Fibroblast of skin of right biceps (primary cell): Measurements from ENCODE around the gene SPRN.
"Not testable (repeated sequence)": the region's sequence is repeated elsewhere in the genome, so short reads cannot be mapped to it uniquely, and the experiment has no call there.

ENCODE experiments used
- DNase-seq: peaks from one replicate; pipeline ENCODE4 v3.0.0-alpha.2; 2013

SPRN gene

DNA sequence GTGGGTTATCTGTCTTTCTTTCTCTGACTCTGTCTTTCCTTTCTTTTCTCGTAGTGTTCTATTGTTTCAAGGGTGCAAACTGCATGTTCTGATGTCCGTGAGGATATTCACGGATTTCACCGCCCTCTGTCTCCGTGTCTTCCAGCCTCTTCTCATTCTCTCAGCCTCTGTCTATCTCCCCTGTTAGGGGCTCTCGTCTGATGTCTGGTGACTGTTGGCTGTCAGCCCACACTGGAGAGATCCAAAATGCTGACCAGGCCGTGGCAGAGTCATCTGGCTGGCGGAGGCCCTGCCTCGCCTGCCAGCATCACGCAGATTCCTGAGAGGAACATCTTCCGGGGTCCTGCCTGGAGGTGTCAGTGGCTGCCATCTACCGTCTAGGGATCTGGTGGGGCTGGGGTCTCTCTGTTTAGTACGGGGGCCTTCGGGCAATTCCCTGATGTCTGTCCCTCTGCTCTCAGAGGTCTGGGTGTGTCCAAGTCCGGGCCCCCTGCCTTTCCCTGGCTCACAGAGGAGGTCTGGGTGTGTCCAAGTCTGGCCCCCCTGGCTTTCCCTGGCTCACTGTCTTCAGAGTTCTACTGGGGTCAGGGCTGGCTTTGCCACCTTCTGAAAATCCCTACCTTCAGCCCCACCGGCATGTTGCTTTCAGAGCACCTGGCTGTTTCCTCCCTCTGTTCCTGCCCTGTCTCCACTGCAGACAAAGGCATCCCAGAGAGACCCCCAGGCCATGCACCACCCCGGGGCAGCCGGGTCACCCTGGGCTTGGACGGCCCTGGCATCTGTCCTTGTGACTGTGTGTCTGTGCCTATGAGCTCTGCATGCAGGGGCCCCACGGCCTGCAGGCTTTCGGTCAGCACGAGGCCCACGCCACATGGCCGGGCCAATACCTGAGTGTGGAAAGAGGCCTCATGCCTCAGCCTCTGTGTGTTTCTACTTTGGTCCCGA, 15.4 kb upstream of the SPRN start:
- DNase-seq = no peak

DNA sequence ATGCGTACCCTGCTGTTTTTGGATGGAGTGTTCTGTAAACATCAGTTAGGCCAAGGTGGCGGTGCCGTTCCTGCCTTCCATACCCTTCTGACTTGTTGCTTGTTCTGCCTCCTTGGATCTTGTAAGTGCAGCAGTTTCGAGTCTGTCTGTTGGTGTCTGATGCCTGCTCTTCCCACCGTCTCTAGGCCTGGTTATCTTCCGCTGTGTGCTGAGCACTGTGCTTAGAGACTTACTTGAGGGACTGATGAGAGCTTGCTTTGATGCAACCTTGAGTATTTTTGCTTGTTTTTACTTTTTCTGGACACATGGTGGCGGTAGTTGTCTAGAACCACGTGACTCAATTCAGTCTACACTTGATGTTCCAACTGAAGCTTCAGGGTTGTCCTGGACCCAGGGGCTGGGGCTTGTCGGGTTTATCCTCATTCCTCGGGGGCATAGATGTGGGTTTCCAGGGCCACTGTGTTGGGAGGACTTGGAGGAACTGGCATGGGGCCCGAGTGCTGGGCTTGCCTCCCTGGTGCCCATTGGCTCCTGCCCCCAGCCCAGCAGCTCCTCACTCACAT, 14.4 kb upstream of the SPRN start:
- DNase-seq = no peak

DNA sequence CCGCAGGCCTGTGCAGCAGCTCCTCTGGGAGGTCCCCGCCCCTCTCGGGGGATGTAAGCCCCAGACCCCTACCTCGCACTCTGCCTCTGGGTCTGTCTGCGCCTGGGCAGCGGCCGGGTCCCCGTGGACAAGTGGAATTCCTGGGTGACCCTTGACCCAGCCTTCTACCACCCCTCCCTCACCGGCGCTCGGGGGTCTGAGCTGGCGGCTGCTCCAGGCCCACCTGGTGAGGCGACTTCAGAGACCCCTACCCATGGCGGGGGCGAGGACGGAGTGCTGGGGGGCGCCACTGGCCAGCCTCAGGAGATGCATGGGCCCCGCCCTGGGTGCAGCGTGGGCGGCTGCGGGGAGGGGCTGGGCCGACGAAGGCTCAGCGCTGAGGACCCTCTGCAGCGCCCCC, 8.4 kb upstream of the SPRN start:
- not testable (repeated sequence) for DNase-seq

DNA sequence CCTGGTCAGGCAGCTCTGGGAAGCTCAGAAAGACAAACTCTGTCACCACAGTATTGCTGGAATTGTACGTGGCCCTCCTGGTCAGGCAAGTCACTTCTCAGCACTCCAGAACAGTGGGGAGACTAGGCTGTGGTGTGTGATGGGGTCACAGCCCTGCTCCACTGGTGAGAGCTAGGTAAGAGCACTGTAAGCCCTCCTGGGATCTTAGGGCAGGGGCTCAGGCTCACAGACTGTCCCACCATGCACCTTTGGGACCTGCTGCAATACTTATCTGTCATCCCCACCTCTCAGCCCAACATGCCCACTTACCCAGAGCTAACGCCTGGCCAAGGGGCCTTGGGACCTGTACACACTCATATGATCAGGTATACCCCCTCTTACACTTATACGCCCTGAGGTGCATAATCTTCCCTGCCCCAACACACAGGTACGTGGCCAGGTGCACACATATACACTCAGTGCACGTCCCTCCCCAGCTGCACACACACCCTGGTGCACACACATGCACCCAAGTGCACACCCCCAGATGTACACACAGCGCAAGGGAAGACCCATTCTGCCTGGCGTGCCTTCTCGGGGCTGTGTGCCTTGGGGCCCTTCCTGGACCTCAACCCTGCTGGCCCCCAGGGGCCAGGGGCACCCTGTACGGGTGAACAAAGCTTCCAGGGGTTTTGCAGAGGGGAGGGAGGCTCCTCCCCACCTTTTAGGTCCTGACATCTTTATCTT, 7.6 kb upstream of the SPRN start:
- DNase-seq = not testable (repeated sequence)

DNA sequence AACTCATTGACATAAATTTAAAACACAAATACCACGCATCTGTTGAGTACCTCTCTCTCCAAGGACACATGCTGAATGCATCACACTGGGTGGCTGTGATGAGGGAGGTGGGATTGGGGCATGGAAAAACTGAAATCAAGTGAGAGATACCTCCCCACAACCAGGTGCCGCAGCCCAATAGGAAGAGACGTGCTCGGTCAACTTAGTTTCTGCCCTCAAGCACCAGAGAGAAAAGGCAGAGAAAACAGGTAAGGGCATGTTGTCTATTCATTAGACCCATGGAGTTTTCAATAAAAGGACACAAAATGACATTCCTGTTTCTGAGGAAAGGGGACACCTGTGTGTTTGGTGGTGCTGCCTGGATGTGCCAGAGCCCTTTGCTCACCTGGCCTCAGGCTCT, 5.1 kb upstream of the SPRN start:
- DNase-seq = not testable (repeated sequence)

DNA sequence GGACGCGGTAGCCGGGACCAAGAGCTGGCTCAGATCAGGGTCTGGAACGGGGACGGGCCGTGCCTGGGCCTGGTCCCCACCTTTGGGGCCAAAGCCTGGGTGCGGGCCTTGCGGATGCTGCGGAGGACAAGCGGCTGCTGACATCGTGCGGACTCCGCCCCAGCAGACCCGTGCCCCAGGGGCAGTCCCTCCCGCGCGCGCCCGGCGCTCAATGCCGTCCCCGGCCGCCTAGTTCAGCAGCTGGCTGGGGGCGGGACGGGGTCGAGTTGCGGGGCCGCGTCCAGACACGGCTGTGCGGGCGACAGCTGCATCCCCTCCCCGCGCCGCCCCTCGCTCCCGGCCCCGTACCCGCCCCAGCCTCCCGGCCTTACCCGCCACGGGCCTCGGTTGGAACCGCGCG, 323 bp downstream of the SPRN start:
- not testable (repeated sequence) for DNase-seq

DNA sequence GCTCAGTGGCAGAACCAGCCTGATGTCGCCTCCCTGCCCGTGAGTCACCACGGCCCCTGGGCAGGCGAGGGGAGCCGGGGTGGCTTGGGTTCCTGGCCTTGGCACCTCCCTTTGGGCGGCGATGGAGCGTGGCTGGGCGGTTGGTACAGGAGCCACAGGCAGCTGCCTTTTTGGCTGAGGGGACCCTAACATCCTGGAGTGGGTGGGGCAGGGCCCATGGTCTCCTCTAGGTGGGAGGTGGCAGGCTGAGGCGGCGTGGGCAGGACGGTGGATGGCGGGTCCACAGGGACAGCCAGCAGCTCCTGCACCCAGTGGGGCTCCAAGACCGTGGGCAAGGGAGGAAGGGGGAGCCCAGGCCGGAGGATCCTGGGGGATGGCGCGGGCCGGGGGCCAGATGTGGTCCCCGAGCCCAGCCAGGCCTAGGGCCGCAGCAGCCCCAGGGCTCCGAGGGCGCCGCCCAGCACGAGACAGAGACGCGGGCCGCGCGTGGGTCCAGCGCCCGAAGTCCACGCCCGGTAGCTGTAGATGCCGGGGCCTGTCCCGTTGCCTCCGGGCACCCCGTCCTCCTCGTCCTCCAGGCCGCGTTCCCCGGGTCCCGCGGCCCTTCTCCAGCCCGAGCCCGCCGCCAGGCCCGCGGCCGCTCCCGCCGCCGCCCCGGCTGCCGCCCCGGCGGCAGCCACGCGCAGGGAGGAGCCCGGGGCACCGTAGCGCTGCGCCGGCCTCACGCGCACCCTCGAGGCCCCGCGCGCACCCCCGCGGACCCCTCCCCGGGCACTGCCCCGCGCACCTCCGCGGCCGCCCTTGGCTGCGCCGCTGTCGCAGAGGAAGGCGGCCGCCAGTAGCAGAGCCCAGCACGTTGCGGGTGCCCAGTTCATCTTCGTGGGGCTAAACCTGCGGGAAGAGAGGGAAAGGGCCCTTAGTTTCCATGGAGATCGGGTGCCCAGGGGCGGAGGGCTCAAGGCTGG, 1.3 kb downstream of the SPRN start:
- DNase-seq = no peak

DNA sequence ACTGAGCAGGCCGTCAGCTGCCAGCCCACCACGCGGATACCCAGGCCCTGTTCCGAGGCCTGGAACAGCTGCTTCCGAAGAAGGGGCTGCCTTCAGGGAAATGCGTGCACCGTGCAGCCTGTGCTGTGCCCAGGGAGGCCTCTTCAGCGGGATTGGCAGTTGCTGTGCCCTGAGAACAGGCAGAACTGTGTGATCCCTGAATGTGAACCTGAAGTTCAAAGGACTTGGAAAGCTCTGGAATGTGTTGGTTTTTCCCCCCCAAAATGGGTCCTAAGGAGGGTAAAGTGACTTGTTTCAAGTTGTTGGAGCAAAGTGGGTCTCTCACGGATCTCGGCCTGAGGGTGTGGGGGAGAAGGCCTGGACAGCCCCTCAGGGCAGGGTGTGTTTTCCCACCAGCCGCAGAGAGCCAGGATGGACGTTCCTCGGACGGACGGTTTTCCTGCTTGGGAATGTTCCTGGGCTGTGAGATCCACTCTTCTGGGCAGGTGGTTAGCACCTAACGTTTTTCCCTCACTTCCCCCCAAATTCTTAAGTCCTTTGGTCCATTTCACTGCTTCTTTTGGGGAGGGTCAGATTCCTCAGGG, 2.1 kb downstream of the SPRN start:
- DNase-seq = no peak

DNA sequence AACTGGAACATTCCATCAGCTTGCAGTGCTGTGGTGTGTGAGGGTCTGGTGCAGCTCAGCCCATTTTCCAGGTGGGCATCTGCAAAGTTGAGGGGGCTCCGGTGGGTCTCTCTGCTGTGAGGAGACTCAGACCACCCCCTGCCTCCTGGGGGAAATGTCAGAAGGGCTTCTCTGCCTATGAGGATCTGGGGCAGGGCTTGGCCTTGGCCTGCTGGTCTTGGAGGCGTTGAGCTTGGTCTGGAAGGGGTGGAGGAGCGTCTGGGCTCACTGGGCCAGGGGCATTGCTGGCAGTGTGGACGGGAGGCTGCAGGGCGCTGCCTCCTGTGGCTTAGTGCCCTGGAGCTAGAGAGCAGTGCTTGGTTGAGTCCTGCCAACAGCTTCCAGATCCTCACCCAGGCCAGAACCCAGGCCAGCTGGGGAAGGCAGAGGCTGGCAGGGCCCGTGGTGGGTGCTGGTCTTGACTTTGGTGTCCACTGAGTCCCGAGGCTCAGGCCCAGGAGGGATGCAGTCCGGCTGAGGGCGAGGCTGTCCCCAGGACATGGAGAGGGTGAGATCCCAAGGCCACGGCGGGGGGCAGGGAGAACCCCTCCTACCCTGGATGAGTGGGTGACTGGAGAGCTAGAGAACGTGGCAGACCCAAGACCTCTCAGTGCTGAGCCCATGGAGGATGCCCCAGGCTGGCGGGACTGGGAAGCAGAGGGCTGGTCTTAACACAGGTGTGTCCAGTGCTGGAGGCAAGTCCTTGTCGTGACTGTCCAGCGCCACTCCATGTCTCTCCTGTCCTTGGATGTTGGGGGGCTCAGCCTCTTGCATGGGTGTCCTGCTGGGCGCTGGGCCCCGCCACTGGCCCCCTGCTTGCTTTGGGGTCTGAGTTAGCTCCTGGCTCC, 2.8 kb downstream of the SPRN start:
- no peak for DNase-seq

DNA sequence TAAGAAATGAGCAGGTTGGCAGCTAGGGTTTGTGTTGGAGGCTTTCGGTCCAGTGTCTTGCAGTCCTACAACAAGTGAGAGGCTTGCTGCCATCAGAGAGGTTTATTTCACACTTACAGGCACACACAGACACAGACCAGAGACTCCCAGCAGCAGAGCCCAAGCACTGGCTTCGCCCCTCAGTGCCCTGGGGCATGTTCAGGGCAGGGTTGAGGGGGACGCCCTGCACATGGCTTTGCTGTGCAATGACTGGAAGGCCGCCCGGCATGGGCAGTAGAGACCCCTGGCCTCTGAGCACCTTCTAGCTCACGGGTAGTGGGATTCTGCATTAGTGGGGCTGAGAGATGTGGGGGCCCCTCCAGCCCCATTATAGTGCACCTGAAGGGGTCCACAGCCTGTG, 3.8 kb downstream of the SPRN start:
- DNase-seq = no peak

DNA sequence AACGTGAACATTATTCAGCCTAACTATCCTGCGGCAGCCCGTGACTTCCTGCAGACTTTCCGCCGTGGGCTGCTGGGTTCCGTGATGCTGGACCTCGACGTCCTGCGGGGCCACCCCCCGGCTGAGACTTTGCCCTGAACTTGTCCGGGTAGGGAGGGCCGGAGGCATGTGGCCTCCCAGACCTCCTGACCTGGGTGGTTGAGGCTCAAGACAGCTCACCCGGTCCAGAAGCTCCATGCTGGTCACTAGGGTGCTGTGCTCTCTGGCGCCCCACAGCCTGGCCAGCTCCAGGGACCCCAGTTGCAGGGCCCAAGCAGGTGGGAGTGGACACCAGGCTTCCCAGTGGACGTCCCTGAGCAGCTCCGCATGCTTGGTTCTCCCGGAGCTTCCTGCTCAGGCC, 4.4 kb downstream of the SPRN start:
- no peak for DNase-seq

DNA sequence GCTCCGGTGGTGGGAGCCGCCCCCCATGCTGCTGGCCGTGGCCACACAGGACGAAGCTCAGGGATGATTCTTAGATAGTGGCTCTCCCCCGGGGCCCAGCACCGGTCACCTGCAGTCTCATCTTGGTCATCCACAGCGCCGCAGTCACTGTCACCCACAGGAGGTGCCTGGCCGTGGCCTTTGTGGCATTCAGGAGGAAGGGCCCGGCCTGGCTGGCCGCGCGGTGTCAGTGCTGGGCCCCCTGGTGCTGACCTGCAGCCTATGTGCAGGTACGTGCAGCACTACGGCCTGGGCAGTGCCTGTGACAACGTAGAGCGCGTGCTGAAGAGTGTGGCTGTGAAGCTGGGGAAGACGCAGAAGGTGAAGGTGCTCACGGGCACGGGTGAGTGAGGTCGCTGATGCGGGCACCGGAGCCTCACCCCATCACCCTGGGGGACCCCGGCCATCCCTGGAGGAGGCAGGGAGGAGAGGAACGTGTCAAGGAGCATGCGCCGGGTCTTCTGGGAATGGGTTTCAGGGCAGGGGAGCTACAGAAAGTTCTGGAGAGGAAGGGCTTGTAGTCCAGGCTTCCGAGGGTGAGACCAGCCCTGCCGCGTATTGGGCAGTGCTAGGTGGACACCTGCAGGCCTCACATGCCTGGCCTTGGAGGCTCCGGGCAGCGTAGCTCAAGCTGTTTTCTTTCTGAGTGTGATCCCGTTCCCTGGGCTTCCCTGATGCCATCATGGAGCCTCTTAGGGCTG, 5.0 kb downstream of the SPRN start:
- no peak for DNase-seq

DNA sequence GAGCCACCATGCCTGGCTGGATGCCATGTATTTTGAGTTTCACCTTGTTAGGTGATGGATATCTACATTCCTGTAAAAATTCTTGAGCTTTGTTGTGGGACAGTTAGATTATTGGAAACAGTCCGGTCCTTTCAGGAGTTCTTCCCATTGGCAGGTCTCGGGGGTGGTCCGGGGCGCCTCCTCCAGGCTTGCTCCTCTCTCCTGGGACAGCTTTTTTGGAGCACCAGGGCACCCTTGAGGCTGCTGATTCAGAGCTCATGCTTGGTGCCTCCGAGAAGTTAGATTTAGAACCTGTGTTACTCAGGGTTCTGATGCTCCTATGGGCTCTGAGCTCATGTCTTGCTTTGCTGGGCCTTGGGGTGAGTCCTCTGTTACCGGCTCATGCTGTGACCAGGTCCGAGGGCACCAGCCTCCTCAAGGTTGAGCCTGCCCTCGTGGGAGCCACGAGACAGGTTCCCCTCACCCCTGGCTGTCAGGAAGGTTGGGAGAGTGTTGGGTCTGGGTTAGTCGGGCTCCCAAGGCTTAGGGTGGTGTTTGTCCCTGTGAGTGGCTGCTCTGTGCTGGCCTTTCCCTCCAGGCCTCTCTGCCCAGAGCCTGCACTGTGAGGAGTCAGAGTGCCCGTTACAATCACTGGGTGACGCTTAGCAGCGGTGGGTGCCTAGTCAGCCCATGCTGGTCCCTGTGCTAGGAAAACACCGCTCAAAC, 6.0 kb downstream of the SPRN start:
- DNase-seq = no peak

DNA sequence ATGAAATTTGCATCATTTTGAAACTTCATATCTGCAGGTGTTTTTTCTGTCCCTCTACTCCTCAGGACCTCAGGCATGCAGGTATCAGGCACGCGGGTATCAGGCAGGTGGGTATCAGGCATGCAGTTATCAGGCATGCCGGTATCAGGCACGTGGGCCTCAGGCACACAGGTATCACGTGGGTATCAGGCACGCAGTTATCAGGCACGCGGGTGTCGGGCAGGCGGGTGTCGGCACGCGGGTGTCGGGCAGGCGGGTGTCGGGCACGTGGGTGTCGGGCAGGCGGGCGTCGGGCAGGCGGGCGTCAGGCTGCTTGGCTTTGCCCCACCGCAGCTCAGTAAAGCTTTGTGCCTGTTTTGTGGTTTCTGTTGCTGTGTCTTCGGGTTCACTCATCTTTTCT, 8.7 kb downstream of the SPRN start:
- DNase-seq = no peak

DNA sequence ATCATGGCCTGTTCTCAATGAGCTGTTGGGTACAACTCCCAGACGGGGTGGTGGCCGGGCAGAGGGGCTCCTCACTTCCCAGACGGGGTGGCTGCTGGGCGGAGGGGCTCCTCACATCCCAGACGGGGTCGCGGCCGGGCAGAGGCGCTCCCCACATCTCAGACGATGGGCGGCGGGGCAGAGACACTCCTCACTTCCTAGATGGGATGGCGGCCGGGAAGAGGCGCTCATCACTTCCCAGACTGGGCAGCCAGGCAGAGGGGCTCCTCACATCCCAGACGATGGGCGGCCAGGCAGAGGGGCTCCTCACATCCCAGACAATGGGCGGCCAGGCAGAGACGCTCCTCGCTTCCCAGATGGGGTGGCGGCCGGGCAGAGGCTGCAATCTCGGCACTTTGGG, 10.0 kb downstream of the SPRN start:
- DNase-seq = not testable (repeated sequence)

DNA sequence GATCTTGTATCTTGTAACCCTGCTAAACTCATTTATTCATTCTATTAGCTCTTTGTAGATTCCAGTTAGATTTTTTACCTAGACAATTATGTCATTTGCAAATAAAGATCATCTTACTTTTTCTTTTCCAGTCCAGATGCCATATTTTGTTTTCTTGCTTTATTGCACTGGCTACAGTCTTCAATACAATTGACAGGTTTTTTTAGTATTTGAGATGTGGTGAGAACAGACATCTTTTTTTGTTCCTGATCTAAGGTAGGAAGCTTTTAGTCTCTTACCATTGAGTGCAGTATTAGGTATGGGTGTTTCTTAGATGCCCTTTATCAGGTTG, 12.1 kb downstream of the SPRN start:
- no peak for DNase-seq

DNA sequence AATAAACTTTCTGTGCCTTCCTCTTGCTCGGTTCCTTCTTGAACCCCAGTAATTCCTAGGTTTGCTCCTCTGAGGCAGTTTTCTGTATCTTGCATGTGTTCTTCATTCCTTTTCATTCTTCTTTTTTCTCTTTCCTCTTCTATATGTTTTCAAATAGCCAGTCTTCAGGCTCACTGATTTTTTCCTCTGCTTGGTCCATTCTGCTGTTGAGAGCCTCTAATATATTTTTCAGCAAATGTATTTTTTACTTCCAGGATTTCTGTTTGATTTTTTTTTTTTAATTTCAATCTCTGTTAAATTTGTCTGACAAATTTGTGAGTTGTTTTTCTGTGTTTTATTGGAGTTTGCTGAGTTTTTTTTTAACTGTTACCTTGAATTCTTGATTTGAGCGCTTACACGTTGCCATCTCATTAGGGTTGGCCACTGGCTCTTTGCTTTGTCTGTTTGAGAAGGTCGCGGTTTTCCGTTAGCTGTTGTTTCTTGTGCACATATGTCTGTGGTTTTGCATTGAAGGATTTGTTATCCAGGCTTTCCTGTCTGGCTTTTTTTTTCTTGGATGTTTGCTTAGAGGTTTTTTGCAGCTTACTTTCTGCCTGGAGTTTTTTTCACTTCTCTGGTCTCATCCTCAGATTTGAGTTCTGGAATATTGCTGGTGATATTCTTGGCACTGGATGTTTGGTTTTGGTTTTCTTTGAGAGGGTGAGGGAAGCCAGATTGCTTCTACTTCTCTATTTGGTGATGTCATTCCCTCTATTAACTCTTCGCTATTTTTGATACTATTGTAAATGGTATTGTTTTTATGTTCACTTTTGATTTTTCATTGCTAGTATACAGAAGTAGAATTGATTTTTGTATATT, 12.7 kb downstream of the SPRN start:
- no peak for DNase-seq

DNA sequence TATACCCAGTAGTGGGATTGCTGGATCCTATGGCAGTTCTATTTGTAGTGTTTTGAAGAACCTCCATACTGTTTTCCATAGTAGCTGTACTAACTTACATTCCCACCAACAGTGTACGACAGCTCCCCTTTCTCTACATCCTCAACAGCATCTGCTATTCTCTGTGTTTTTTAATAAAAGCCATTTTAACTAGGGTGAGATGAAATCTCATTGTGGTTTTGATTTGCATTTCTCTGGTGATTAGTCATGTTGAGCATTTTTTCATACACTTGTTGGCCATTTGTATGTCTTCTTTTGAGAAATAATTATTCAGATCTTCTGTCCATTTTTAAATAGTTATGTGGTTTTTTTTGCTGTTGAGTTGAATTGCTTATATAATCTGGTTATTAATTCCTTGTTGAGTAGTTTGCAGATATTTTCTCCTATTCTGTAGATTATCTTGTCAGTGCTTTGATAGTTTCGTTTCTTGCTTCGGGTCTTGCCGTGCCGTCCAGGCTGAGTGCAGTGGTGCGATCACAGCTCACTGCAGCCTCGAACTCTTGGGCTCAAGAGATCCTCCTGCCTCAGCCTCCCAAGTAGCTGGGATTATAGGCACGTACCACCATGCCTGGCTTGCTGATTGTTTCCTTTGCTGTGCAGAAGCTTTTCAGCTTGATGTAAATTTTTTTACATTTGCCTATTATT, 18.4 kb downstream of the SPRN start:
- peak; percentile 60 for DNase-seq
